OCI-LY1 (cell line): ENCODE results near the gene STRIP2.

Experiments used
- H2AFZ ChIP-seq: fragments of 200-600 bp; sonication (generic), shearing (Covaris generic); 2 replicates; pipeline ENCODE4 v1.6.0; 2014; ENCODE audit warnings: antibody characterized with exemption, mild to moderate bottlenecking, low read length
- H3F3A ChIP-seq: fragments of 200-600 bp; sonication (generic), shearing (Covaris generic); 2 replicates; pipeline ENCODE4 v1.6.0; 2014; ENCODE audit warnings: mild to moderate bottlenecking, antibody characterized with exemption, low read length, moderate library complexity; ENCODE audit not compliant: insufficient read depth
- H3K27ac ChIP-seq: fragments of 200-600 bp; sonication (generic); 2 replicates; pipeline ENCODE4 v1.5.1; 2014; ENCODE audit warnings: low read length, mixed run types, mild to moderate bottlenecking, low read depth; ENCODE audit not compliant: poor library complexity, severe bottlenecking
- H3K27me3 ChIP-seq: fragments of 200-600 bp; sonication (generic); 2 replicates; pipeline ENCODE4 v1.6.0; 2014; ENCODE audit warnings: antibody characterized with exemption, mild to moderate bottlenecking, low read length, moderate library complexity; ENCODE audit not compliant: insufficient read depth
- H3K36me3 ChIP-seq: fragments of 200-600 bp; sonication (generic); 2 replicates; pipeline ENCODE4 v1.6.1; 2014; ENCODE audit warnings: mild to moderate bottlenecking, antibody characterized with exemption, low read length, moderate library complexity, mixed read lengths; ENCODE audit not compliant: insufficient read depth
- H3K4me1 ChIP-seq: fragments of 200-600 bp; sonication (generic); 2 replicates; pipeline ENCODE4 v1.5.1; 2014; ENCODE audit warnings: mild to moderate bottlenecking, low read length, moderate library complexity; ENCODE audit not compliant: insufficient read depth, severe bottlenecking
- H3K4me2 ChIP-seq: fragments of 200-600 bp; sonication (generic), shearing (Covaris generic); 2 replicates; pipeline ENCODE4 v1.6.1; 2014; ENCODE audit warnings: low read length
- H3K4me3 ChIP-seq: fragments of 200-600 bp; sonication (generic); 2 replicates; pipeline ENCODE4 v1.5.1; 2014; ENCODE audit warnings: low read length, low read depth, mild to moderate bottlenecking, mixed read lengths; ENCODE audit not compliant: poor library complexity, severe bottlenecking
- H3K79me2 ChIP-seq: fragments of 200-600 bp; shearing (Covaris generic); 2 replicates; pipeline ENCODE4 v1.6.1; 2016; ENCODE audit warnings: mixed run types, low read length, mixed read lengths; ENCODE audit not compliant: insufficient read depth
- H3K9ac ChIP-seq: fragments of 200-600 bp; sonication (generic), shearing (Covaris generic); 2 replicates; pipeline ENCODE4 v1.6.1; 2014; ENCODE audit warnings: mild to moderate bottlenecking, low read length, mixed read lengths
- H3K9me2 ChIP-seq: fragments of 200-600 bp; sonication (generic), shearing (Covaris generic); 2 replicates; pipeline ENCODE4 v1.6.1; 2014; ENCODE audit warnings: low read depth, mild to moderate bottlenecking, low read length, mixed read lengths
- H3K9me3 ChIP-seq: fragments of 200-600 bp; shearing (Covaris generic); 2 replicates; pipeline ENCODE4 v1.6.1; 2014; ENCODE audit warnings: low read length, mixed read lengths
- H4K20me1 ChIP-seq: fragments of 200-600 bp; sonication (generic), shearing (Covaris generic); 2 replicates; pipeline ENCODE4 v1.6.0; 2016; ENCODE audit warnings: mild to moderate bottlenecking, low read length; ENCODE audit not compliant: insufficient read depth
- CTCF ChIP-seq: fragments of 200-600 bp; sonication (generic), shearing (Covaris generic); IDR thresholded peaks from 2 replicates; pipeline ENCODE4 v1.5.1; 2017; ENCODE audit warnings: mild to moderate bottlenecking, antibody characterized with exemption, low read length, moderate library complexity, mixed read lengths
- EZH2 ChIP-seq: fragments of 200-600 bp; sonication (generic), shearing (Covaris generic); IDR thresholded peaks from 2 replicates; pipeline ENCODE4 v1.8.0; 2017; ENCODE audit warnings: borderline replicate concordance, mixed run types, mild to moderate bottlenecking, antibody characterized with exemption, low read length, moderate library complexity, mixed read lengths

Gene STRIP2

GRCh38 chr7:129393255-129393654 lies 41.0 kb upstream of the STRIP2 start:
- Histone ChIP-seq H3K4me2 (no peak overlapping the region), H3K4me1 (no peaks in the 10 kb centered on the region), H4K20me1 (no peaks in the 10 kb centered on the region), H3K4me3 (no peak overlapping the region), H3K79me2 (no peaks in the 10 kb centered on the region), H3F3A (no peaks in the 10 kb centered on the region), H3K27ac (no peak overlapping the region), H3K27me3 (no peaks in the 10 kb centered on the region), H3K9me2 (no peaks in the 10 kb centered on the region), H2AFZ (no peak overlapping the region), H3K9me3 (no peaks in the 10 kb centered on the region), H3K36me3 (no peaks in the 10 kb centered on the region), H3K9ac (no peak overlapping the region)
- TF ChIP-seq CTCF (no peak), EZH2 (no peak)

DNA sequence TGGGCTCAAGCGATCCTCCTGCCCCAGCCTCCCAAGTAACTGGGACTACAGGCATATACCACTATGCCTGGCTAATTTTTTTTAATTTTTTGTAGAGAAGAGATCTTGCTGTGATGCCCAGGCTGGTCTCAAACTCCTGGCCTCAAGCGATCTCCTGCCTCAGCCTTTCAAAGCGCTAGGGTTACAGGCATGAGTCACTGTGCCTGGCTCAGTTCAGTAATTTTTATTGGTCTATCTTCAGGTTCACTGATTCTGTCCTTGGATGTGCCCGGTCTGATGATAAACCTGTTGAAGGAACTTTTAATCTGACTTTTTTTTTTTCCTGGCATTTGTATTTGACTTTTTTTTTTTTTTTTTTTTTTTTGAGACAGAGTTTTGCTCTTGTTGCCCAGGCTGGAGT lies 40.1 kb upstream of the STRIP2 start:
- no peaks in the 10 kb centered on the region for H3K36me3 ChIP-seq
- no peak for TF ChIP-seq CTCF
- H3K9ac ChIP-seq: no peak overlapping the region

GRCh38 chr7:129394982-129395914 lies 39.0 kb upstream of the STRIP2 start:
- no peaks in the 10 kb centered on the region for H3K4me1 ChIP-seq
- no peak overlapping the region for H3K4me2 ChIP-seq
- no peak overlapping the region for H2AFZ ChIP-seq
- H3K27me3 ChIP-seq: no peaks in the 10 kb centered on the region
- H3K27ac ChIP-seq: no peak overlapping the region
- no peaks in the 10 kb centered on the region for H3K9me2 ChIP-seq
- no peak for TF ChIP-seq CTCF
- no peak for TF ChIP-seq EZH2
- H3K9ac ChIP-seq: no peak overlapping the region
- H3K79me2 ChIP-seq: no peaks in the 10 kb centered on the region
- H3K36me3 ChIP-seq: no peaks in the 10 kb centered on the region
- no peaks in the 10 kb centered on the region for H3K9me3 ChIP-seq
- no peaks in the 10 kb centered on the region for H4K20me1 ChIP-seq
- H3F3A ChIP-seq: no peaks in the 10 kb centered on the region
- no peak overlapping the region for H3K4me3 ChIP-seq

More for the DNA sequence above, 40.1 kb upstream of the STRIP2 start:
- Histone ChIP-seq H3K4me1 (no peaks in the 10 kb centered on the region), H3K27me3 (no peaks in the 10 kb centered on the region), H3K9me3 (no peaks in the 10 kb centered on the region), H3K9me2 (no peaks in the 10 kb centered on the region), H3K27ac (no peak overlapping the region), H2AFZ (no peak overlapping the region), H3K4me3 (no peak overlapping the region), H3F3A (no peaks in the 10 kb centered on the region), H4K20me1 (no peaks in the 10 kb centered on the region), H3K79me2 (no peaks in the 10 kb centered on the region), H3K4me2 (no peak overlapping the region)
